Measurements from ENCODE around the gene GRK7.

DNA sequence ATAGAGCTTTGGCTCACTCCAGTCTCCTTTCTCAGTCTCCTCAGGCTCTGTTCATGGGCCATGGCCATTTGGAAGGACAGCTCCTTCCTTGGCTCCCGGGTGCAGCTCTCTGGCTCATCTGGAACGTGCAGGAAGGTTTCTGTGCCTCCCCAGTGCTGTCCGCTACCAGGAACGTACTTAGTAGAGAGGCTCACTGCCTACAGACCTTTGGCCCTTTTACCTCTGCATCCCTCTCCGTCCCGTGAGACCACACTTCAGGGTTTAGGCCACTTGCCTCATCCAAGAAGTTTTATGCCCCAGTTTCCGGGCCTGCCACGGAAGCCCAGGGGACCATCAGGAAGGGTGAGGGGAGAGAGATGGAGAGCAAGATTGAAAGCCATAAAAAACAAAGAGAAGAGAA is 20.9 kb downstream of the GRK7 start:
- TF ChIP-seq EZH2 (IDR thresholded peaks at IDR 0.05; ENCODE audit: borderline replicate concordance, low read length): no peak
- TF ChIP-seq, protein P1, sequence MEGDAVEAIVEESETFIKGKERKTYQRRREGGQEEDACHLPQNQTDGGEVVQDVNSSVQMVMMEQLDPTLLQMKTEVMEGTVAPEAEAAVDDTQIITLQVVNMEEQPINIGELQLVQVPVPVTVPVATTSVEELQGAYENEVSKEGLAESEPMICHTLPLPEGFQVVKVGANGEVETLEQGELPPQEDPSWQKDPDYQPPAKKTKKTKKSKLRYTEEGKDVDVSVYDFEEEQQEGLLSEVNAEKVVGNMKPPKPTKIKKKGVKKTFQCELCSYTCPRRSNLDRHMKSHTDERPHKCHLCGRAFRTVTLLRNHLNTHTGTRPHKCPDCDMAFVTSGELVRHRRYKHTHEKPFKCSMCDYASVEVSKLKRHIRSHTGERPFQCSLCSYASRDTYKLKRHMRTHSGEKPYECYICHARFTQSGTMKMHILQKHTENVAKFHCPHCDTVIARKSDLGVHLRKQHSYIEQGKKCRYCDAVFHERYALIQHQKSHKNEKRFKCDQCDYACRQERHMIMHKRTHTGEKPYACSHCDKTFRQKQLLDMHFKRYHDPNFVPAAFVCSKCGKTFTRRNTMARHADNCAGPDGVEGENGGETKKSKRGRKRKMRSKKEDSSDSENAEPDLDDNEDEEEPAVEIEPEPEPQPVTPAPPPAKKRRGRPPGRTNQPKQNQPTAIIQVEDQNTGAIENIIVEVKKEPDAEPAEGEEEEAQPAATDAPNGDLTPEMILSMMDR (IDR thresholded peaks at IDR 0.05; ENCODE audit: low read length): no peak

Measured in OCI-LY1 (cell line).